ENCODE results near the gene AUTS2.

AUTS2 gene

GRCh38 chr7:69907720-69908119 lies 309.4 kb downstream of the AUTS2 start:
- DNase-seq (ENCODE audit: low read depth in 2 of 2), result no peak
- no peak overlapping the region for H3K4me3 ChIP-seq (replicated peaks in 1 of 2; ENCODE audit: low read depth in 2 of 2, low read length in 2 of 2)
- no peak for TF ChIP-seq CTCF (IDR thresholded peaks at IDR 0.05; ENCODE audit: low read depth, low read length)

GRCh38 chr7:69908454-69908853 lies 310.2 kb downstream of the AUTS2 start:
- no peak for TF ChIP-seq CTCF (IDR thresholded peaks at IDR 0.05; ENCODE audit: low read depth, low read length)
- DNase-seq (ENCODE audit: low read depth in 2 of 2), result no peak
- H3K4me3 ChIP-seq (replicated peaks in 1 of 2; ENCODE audit: low read depth in 2 of 2, low read length in 2 of 2), result no peak overlapping the region

GRCh38 chr7:69910150-69910549 lies 311.9 kb downstream of the AUTS2 start:
- no peak for TF ChIP-seq CTCF (IDR thresholded peaks at IDR 0.05; ENCODE audit: low read depth, low read length)
- no peak for DNase-seq (ENCODE audit: low read depth in 2 of 2)
- no peak overlapping the region for H3K4me3 ChIP-seq (replicated peaks in 1 of 2; ENCODE audit: low read depth in 2 of 2, low read length in 2 of 2)

- no peak overlapping the region for H3K4me3 ChIP-seq (replicated peaks in 1 of 2; ENCODE audit: low read depth in 2 of 2, low read length in 2 of 2)
- TF ChIP-seq CTCF (IDR thresholded peaks at IDR 0.05; ENCODE audit: low read depth, low read length), result no peak
- no peak for DNase-seq (ENCODE audit: low read depth in 2 of 2)
Measured at GRCh38 chr7:69911337-69911736, 313.1 kb downstream of the AUTS2 start.

- no peak overlapping the region for H3K4me3 ChIP-seq (replicated peaks in 1 of 2; ENCODE audit: low read depth in 2 of 2, low read length in 2 of 2)
- no peak for TF ChIP-seq CTCF (IDR thresholded peaks at IDR 0.05; ENCODE audit: low read depth, low read length)
- DNase-seq (ENCODE audit: low read depth in 2 of 2), result no peak
Measured at GRCh38 chr7:69912141-69912540, 313.9 kb downstream of the AUTS2 start.

GRCh38 chr7:69912846-69913245 lies 314.6 kb downstream of the AUTS2 start:
- no peak for TF ChIP-seq CTCF (IDR thresholded peaks at IDR 0.05; ENCODE audit: low read depth, low read length)
- DNase-seq (ENCODE audit: low read depth in 2 of 2), result no peak
- no peak overlapping the region for H3K4me3 ChIP-seq (replicated peaks in 1 of 2; ENCODE audit: low read depth in 2 of 2, low read length in 2 of 2)

- no peak for TF ChIP-seq CTCF (IDR thresholded peaks at IDR 0.05; ENCODE audit: low read depth, low read length)
- DNase-seq (ENCODE audit: low read depth in 2 of 2), result no peak
- H3K4me3 ChIP-seq (replicated peaks in 1 of 2; ENCODE audit: low read depth in 2 of 2, low read length in 2 of 2), result no peak overlapping the region
Measured at GRCh38 chr7:69919426-69920111, 321.3 kb downstream of the AUTS2 start.
